ENCODE data around the gene ALKBH7. TPM values are rescaled to one million over a fixed set of nuclear protein-coding genes. Genes with fewer than 3 reads are reported as not detected.
"Not testable (repeated sequence)": the region's sequence is repeated elsewhere in the genome, so short reads cannot be mapped to it uniquely, and the experiment has no call there.

Gene ALKBH7
- total RNA-seq, 1 donor from 2014 or later, result 25.0 TPM

DNA sequence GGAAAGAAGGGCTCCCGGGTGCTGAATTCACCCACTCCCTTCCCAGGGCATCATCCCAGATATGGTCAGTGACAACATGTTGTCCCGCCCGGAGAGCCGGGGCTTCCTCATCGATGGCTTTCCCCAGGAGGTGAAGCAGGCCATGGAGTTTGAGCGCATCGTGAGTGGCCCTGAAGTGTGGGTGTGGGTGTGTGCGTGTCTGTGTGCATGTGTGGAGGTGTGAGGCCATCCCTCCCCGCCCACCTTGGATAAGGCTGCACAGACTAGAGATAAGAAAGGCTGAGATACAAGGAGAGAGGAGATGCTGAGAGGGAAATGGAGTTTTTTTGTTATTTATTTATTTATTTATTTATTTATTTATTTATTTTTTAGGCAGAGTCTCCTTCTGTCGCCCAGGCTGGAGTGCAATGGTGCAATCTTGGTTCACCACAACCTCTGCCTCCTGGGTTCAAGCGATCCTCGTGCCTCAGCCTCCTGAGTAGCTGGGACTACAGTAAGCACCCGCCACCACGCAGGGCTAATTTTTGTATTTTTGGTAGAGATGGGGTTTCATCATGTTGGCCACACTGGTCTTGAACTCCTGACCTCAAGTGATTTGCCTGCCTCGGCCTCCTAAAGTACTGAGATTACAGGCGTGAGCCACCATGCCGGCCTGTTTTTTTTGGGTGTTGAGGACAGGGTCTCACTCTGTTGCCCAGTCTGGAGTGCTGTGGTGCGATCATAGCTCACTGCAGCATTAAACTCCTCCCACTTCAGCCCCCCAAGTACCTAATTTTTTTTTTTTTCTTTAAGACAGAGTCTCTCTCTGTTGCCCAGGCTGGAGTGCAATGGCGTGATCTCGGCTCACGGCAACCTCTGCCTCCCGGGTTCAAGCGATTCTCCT is 27.7 kb downstream of the ALKBH7 start:
- H3K36me3 Mint-ChIP-seq (ENCODE audit: low read depth); H3K4me1 Mint-ChIP-seq; DNase-seq; H3K27ac Mint-ChIP-seq; H3K9me3 Mint-ChIP-seq; H3K4me3 Mint-ChIP-seq; intact Hi-C loops (cut with micrococcal nuclease); H3K27me3 Mint-ChIP-seq: not testable (repeated sequence)

DNA sequence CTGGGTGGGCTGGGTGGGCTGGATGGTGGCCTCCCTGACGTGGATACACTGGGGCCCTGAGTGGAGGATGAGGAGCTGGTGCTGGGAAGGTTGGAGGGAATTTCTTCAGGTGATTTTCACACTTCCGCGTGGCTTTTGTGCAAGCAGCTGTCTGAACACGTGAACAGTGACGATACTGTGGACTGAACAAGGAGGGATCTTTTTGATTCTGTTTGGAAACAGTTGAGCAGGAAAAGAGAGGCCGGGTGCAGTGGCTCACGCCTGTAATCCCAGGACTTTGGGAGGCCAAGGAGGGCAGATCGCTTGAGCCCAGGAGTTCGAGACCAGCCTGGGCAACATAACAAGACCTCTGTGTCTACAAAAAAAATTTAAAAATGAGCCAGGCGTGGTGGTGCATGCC is 29.5 kb downstream of the ALKBH7 start:
- Mint-ChIP-seq H3K36me3 (ENCODE audit: low read depth) (no peaks in the 10 kb centered on the region), H3K4me1 (no peaks in the 10 kb centered on the region), H3K9me3 (no peaks in the 10 kb centered on the region), H3K4me3 (no peak overlapping the region), H3K27ac (no peak overlapping the region), H3K27me3 (no peaks in the 10 kb centered on the region)
- DNase-seq, result no peak
- intact Hi-C loops (cut with micrococcal nuclease), result no loop called here

DNA sequence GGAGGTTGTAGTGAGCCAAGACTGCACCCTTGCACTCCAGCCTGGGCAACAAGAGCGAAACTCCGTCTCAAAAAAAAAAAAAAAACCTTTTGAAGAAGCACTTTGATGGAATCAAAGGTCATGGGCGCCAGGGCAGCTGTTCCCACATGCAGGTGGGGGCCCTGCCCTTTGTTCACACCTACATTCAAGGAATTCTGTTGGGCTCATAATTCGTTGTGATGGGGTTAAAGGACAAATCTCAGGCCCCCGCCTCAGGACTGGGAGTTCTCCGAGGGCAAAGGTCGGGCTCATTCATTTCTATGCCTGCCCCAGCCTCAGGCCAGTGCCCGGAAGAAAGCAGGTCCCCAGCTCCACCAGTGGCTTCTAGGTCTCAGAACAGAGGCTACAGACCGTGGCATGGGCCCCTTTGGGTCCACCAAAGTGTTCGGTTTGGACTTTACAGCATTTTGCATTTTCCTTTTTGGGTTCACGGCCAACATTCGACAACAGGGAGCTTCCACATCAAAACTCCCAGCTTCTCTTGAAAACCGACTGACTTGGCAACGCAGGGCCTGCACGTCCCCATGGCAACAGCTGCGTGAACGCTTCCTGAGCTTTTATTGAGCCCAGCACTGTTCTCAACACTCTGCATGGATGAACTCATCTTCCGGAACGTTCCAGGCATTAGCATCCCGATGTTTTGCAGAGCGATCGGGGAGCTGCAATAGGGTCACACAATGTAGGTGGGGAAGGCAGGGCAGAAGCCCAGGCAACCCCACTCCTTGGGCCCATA is 30.4 kb downstream of the ALKBH7 start:
- Mint-ChIP-seq H3K4me3 (no peak overlapping the region), H3K27ac (no peak overlapping the region), H3K4me1 (no peaks in the 10 kb centered on the region), H3K27me3 (no peaks in the 10 kb centered on the region), H3K9me3 (no peaks in the 10 kb centered on the region), H3K36me3 (ENCODE audit: low read depth) (no peaks in the 10 kb centered on the region)
- intact Hi-C loops (cut with micrococcal nuclease), result no loop called here
- no peak for DNase-seq

DNA sequence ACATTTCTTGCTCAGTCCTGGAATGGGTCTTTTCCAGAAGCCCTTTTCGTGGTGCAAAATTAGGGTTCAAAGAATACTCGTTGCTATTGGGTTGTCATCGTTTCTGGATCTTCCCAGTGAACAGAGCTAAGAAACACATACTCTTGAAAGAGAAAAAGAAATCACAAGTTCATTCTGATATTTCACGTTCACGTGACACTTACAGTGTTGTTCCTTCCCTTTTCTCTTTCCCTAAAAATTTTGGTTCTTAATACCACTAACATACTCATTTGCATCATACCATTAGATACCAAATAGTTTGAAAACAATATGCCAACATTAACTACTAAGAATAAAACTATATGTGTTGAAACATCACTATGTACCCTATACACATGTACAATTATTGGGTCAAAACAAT is 33.8 kb downstream of the ALKBH7 start:
- H3K36me3 Mint-ChIP-seq (ENCODE audit: low read depth), result no peaks in the 10 kb centered on the region
- H3K4me3 Mint-ChIP-seq, result no peak overlapping the region
- no peaks in the 10 kb centered on the region for H3K4me1 Mint-ChIP-seq
- H3K27me3 Mint-ChIP-seq, result no peaks in the 10 kb centered on the region
- no peaks in the 10 kb centered on the region for H3K9me3 Mint-ChIP-seq
- intact Hi-C loops (cut with micrococcal nuclease), result no loop called here
- DNase-seq, result no peak
- H3K27ac Mint-ChIP-seq, result no peak overlapping the region

DNA sequence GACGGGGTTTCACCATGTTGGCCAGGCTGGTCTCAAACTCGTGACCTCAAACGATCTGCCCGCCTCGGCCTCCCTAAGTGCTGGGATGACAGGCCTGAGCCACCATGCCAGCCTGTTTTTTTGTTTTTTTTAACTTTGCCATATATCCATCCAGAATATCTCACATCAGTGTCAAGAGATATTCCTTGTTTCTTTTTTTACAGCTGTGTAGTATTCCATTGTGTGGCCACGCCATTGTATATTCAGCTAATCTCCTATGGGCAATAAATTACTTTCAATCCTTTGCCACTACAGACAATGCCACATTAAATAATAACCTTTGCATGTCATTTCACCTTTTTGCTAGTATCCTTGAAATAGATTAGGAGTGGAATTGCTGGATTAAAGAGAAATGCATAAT is 36.8 kb downstream of the ALKBH7 start:
- Mint-ChIP-seq H3K4me3 (no peak overlapping the region), H3K9me3 (no peaks in the 10 kb centered on the region), H3K36me3 (ENCODE audit: low read depth) (peaks cover 14% of the 10 kb centered on the region), H3K27me3 (no peaks in the 10 kb centered on the region), H3K27ac (no peak overlapping the region), H3K4me1 (no peaks in the 10 kb centered on the region)
- intact Hi-C loops (cut with micrococcal nuclease), result no loop called here
- no peak for DNase-seq

DNA sequence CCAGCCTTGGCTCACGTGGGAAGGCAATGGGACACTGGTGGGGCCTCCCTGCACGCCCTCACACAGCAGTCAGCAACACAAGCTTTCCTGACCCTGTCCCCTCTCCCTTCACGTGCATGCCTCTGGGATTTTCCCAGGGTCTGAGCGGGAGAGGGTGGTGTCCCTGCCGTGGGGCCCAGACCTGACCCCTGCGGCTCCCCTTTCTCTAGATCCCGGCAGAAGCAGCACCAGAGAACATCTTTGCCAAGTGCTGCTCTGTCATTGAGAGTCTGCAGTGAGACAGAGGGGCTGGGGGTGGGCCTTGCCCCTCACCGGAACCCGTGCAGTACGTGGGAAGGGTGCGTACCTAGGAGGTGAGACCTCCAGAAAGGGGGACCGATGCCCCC is 39.5 kb downstream of the ALKBH7 start:
- Mint-ChIP-seq H3K4me1 (no peaks in the 10 kb centered on the region), H3K4me3 (no peak overlapping the region), H3K36me3 (ENCODE audit: low read depth) (peaks cover 24% of the 10 kb centered on the region), H3K9me3 (no peaks in the 10 kb centered on the region), H3K27ac (no peak overlapping the region), H3K27me3 (no peaks in the 10 kb centered on the region)
- DNase-seq, result no peak
- intact Hi-C loops (cut with micrococcal nuclease), result no loop called here

DNA sequence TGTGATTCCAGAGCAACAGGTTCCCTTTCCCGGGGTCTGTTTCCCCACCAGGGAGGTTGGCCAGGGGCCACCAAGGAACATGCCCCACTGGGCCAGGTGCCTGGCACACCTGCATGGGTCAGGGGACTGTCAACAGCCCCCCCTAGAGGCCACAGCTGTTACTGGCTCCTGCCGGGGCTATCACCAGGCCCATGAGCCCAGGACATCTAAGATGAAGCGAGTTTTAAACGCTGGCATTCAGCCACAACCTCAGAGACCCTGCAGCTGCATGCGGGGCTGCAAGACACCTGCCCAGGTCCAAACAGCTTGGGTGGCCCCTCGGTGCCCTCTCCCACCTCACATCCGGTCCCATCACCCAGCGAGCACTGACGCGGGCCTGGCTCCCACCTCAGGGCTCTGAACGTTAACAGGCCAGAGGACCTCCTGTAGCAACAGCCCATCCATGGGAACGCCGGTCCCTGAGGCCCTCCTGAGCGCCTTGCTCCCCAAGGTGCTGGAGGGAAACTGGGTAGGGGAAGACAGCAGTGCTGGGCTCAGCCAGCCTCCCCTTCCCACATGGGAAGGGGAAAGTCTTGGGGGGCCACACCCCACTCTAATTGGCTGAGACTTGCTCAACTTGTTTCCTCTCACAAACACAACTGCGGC is 40.0 kb downstream of the ALKBH7 start:
- intact Hi-C loops (cut with micrococcal nuclease), result no loop called here
- peak; percentile 82 for DNase-seq
- Mint-ChIP-seq H3K4me3 (no peak overlapping the region), H3K4me1 (no peaks in the 10 kb centered on the region), H3K9me3 (no peaks in the 10 kb centered on the region), H3K27ac (no peak overlapping the region), H3K36me3 (ENCODE audit: low read depth) (peaks cover 28% of the 10 kb centered on the region), H3K27me3 (no peaks in the 10 kb centered on the region)

DNA sequence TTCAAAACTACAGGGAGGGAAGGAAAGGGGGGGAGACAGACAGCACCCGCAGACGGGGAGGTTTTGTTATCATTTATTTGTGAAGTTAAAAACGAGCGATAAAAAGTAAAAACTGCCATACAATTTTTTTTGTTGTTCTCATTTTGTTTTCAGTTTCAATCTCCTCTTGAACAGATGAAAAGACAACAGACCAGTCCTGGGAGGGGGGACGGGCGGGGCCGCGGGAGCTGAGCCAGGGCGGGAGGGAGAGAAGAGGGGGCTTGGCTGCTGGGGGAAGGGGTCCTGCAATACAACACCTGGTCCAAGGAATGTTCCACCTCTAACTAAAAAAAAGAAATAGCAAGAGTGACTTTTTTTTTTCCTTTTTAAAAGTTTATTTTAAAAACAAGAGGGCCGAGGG is 40.7 kb downstream of the ALKBH7 start:
- Mint-ChIP-seq H3K4me3 (no peak overlapping the region), H3K27me3 (no peaks in the 10 kb centered on the region), H3K4me1 (no peaks in the 10 kb centered on the region), H3K27ac (no peak overlapping the region), H3K9me3 (no peaks in the 10 kb centered on the region), H3K36me3 (ENCODE audit: low read depth) (peaks cover 34% of the 10 kb centered on the region)
- DNase-seq, result no peak
- intact Hi-C loops (cut with micrococcal nuclease), result no loop called here

DNA sequence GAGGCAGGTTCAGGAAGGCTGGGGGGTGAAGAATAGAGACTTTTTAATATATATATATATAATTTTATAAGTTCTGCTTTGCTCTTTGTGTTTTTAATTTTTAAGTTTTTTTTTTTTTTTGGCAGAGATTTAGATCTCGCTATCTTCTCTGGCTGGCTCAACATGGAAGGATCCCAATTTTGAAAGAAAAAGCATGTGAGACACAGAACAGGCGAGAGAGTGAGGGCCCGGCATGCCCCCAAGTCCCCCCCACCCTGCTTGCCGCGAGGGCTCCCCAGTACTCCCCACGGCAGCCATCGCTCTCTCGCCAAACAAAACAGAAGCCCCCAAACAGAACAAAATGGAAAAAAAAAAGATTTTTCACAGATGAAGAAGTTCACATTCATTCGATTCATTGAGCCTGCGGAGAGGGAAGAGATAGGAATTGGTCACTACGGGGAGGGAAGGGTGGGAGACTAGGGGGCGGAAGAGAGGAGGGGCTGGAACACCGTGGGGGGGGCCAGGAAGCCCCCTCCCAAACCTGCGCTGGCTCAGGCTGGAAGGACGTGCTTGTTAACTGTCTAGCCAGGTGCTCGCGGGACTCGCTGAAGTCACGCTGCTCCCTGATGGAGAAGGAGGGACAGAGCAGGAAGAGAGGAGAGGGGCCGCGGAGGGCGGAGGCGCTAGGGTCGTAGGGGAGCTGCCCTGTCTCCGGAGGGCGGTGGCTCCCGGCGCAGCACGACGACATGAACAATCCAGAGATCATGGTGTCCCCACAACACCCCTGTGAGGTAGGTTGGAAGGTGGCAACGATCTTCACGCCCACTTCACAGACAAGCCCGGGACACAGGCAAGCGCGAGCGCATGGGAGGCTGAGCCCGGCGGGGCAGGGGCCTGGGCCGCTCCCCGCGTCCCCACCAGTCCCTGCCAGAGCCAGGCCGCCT is 41.4 kb downstream of the ALKBH7 start:
- H3K4me3 Mint-ChIP-seq, result no peak overlapping the region
- H3K4me1 Mint-ChIP-seq, result no peaks in the 10 kb centered on the region
- no peaks in the 10 kb centered on the region for H3K27me3 Mint-ChIP-seq
- intact Hi-C loops (cut with micrococcal nuclease), result no loop called here
- peaks cover 41% of the 10 kb centered on the region for H3K36me3 Mint-ChIP-seq (ENCODE audit: low read depth)
- H3K27ac Mint-ChIP-seq, result no peak overlapping the region
- no peaks in the 10 kb centered on the region for H3K9me3 Mint-ChIP-seq
- DNase-seq, result no peak

DNA sequence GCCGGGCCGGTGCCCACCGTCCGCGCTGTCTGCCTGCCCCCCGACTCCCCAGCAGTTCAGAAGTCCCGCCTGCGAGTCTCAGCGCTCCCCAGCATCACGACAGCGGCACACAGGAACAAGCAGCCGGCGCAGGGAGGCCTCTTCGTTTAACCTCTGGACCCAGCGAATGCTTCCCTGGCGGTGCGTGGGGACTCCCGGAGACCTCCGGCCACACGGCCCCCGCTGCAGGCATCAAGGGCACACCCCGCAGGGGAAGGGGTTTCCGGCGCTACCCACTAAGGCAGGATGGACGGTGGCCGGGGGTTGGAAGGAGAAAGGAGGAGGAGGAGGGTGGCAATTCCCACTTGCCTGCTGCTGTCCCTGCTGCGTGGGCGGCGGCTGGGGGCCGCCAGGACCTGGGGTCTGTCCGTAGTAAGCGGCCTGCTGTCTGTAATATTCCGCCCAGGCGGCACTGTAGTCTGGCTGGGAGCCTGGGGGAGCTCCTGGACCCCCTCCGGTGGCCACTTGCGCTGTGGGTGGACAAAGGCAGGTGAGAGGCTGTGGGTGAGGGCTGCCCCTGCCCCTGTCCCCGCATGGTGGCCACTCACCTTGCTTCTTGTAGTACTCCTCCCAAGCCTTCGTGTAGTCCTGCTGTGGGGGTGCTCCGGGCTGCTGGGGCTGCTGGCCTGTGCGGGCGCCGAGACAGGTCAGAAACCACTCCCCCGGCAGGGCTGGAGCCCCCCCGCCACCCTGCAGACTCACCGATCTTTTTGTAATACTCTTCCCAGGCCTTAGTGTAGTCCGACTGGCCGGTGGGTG is 42.4 kb downstream of the ALKBH7 start:
- peaks cover 50% of the 10 kb centered on the region for H3K36me3 Mint-ChIP-seq (ENCODE audit: low read depth)

DNA sequence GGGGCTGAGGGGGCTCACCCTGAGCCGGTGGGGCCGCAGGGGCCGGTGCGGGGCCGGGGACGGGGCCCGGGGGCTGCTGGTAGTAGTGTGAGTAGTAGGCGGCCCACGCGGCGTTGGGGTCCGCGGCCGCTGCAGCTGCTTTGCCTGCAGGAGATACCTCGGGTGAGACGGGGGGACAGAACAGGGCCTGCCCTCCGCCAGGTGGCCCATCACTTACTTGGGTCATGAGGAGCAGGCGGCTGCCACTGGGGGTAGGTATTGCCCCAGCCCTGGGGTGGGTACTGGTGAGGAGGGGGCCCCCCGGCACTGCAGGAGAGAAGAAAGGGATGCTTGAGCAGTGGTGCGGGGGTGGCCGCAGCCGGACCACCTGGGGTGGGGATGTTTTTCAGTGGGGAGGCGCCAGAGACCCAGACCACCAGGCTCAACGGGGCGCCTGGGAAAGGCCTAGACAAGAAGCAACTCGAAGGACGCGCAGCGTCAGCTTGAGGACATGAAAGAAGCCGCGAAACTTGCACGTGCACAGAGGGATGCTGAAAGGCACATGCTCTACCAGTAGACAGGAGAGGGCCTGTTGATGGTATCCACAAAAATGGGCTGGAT is 43.1 kb downstream of the ALKBH7 start:
- no peaks in the 10 kb centered on the region for H3K9me3 Mint-ChIP-seq
- no peak overlapping the region for H3K4me3 Mint-ChIP-seq
- DNase-seq, result no peak
- intact Hi-C loops (cut with micrococcal nuclease), result no loop called here
- no peak overlapping the region for H3K27ac Mint-ChIP-seq
- H3K4me1 Mint-ChIP-seq, result peaks cover under 1% of the 10 kb centered on the region
- H3K27me3 Mint-ChIP-seq, result no peaks in the 10 kb centered on the region
- peaks cover 57% of the 10 kb centered on the region for H3K36me3 Mint-ChIP-seq (ENCODE audit: low read depth)

More for the DNA sequence above, 42.4 kb downstream of the ALKBH7 start:
- H3K4me1 Mint-ChIP-seq, result no peaks in the 10 kb centered on the region
- no peak overlapping the region for H3K4me3 Mint-ChIP-seq
- H3K27me3 Mint-ChIP-seq, result no peaks in the 10 kb centered on the region
- intact Hi-C loops (cut with micrococcal nuclease), result no loop called here
- DNase-seq, result no peak
- no peak overlapping the region for H3K27ac Mint-ChIP-seq
- H3K9me3 Mint-ChIP-seq, result no peaks in the 10 kb centered on the region

DNA sequence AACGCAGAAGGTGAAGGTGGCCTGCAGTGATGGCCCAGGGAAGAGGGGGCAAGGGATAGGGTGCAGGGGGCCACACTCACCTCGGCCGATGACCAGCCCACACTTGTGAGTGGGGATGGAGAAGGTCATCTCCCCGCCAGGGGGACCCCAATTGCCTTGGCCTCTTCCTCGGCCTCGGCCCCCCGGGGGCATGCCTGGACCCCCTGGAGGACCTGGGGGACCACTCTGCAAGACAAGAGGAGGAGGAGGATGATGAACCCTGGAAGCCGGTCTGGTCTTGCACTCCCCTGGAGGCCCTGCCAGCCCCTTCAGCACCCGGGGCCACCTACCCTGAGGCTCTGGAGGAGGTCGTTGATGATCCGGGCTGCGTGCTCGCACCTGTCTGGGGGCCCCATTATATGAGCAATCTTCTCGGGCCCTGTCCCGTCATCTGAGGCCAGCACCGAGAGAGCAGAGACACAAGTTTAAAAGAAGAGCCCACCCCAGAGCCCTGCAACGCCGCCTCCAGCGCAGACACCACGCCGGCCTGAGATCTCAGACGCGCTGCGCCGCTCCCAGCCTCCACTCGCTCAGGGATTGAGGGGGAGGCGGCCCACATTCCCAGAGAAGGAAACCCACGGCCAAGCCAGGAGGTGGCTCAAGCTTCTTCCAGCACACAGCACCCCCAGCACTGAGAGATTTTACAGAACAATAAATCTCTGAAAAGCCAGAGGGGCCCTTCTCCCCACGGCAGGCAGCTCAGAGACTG is 44.2 kb downstream of the ALKBH7 start:
- Mint-ChIP-seq H3K4me3 (no peak overlapping the region), H3K36me3 (ENCODE audit: low read depth) (peaks cover 65% of the 10 kb centered on the region), H3K4me1 (peaks cover 2% of the 10 kb centered on the region), H3K9me3 (no peaks in the 10 kb centered on the region), H3K27ac (no peak overlapping the region), H3K27me3 (no peaks in the 10 kb centered on the region)
- DNase-seq, result no peak
- intact Hi-C loops (cut with micrococcal nuclease), result no loop called here

All from activated CD4-positive, alpha-beta T cell treated with anti-CD3 and anti-CD28 coated beads, Interleukin-2, amount 10 ng/mL, durations not matched to agents 24 days and 14 days (primary cell).